ENCODE measurements around the gene PAOX. TPM values are rescaled to one million over a fixed set of nuclear protein-coding genes. Genes with fewer than 3 reads are reported as not detected.
A peak's percentile ranks its signal among the peaks of the same experiment; 100 is the strongest.
"Not testable (repeated sequence)": the region's sequence is repeated elsewhere in the genome, so short reads cannot be mapped to it uniquely, and the experiment has no call there.

PAOX gene
- total RNA-seq, 3 donors from 2014 or later: 7.5 to 9.3 (median 8.3) TPM

DNA sequence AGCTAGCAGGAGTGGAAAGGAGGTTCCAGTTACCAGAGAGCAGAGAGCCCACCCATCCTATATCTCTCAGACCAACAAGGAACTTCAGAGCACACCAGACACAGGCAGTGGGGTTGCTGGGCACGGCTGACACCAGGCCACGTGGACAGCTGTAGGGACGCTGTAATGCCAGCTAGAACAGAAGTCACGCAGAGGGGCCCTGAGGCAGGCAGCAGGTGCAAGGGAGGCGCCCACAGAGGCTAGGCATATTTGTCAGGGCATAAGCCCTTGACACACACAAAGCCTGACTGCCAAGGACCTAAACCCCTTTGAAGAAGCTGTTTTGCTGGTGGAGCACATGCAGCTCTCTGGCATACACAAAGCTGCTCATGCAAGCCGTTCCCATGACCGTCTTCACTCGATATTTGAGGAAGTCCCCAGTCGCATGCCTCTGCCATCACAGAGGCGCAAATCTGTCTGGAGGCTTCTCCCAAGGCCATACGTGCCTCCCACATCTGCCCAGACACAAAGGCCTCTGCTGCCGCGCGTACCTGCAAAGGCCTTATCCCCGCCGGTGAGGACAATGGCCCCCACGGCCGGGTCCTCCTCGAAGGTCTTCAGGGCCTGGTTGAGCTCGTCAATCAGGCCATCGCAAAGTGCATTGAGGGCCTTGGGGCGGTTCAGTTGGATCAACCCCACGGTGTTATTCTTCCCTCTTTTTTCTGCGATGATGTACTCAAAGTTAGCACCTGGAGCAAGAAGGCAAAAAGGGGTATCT is 8.9 kb upstream of the PAOX start:
- DNase-seq (peak in 1 of 3 donors; percentile 48), ATAC-seq (no peak)
- peaks cover 9% of the 10 kb centered on the region for H3K4me1 ChIP-seq (ENCODE audit: low read depth)
- no peaks in the 10 kb centered on the region for H3K9me3 ChIP-seq
- TF ChIP-seq, protein P1, sequence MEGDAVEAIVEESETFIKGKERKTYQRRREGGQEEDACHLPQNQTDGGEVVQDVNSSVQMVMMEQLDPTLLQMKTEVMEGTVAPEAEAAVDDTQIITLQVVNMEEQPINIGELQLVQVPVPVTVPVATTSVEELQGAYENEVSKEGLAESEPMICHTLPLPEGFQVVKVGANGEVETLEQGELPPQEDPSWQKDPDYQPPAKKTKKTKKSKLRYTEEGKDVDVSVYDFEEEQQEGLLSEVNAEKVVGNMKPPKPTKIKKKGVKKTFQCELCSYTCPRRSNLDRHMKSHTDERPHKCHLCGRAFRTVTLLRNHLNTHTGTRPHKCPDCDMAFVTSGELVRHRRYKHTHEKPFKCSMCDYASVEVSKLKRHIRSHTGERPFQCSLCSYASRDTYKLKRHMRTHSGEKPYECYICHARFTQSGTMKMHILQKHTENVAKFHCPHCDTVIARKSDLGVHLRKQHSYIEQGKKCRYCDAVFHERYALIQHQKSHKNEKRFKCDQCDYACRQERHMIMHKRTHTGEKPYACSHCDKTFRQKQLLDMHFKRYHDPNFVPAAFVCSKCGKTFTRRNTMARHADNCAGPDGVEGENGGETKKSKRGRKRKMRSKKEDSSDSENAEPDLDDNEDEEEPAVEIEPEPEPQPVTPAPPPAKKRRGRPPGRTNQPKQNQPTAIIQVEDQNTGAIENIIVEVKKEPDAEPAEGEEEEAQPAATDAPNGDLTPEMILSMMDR (IDR thresholded peaks at IDR 0.05): no peak
- peaks cover 5% of the 10 kb centered on the region for H3K36me3 ChIP-seq (ENCODE audit: low read depth)
- no peak overlapping the region for H3K4me3 ChIP-seq
- intact Hi-C loops (cut with DNase I, micrococcal nuclease): no loop called here

DNA sequence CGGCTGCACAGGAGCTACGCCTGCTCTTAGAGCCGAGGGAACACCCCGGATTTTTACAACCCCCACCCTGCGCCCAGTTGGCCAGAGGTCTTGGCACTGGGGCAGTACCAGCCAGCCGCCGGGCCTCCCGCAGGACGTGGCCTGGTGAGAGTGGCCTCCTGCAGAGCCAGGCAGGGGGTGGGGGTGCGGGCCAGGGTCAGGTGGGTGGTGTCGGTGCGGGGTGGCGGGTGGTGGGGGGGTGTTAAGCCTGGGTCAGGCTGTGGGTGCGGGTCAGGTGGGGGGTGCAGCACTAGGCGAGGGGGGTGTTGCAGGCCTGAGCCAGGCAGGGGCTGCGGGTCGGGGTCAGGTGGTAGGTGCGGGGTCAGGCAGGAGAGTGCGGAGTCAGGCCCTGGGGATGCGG is 6.6 kb upstream of the PAOX start:
- DNase-seq (peak; percentile 56 to 78 (median 76)), ATAC-seq (peak; percentile 37)
- Histone ChIP-seq H3K4me3 (no peak overlapping the region), H3K36me3 (ENCODE audit: low read depth) (peaks cover 5% of the 10 kb centered on the region), H3K9me3 (no peaks in the 10 kb centered on the region), H3K4me1 (ENCODE audit: low read depth) (peaks cover 6% of the 10 kb centered on the region)
- intact Hi-C loops (cut with DNase I, micrococcal nuclease): no loop called here
- TF ChIP-seq, protein P1 (IDR thresholded peaks at IDR 0.05): no peak

DNA sequence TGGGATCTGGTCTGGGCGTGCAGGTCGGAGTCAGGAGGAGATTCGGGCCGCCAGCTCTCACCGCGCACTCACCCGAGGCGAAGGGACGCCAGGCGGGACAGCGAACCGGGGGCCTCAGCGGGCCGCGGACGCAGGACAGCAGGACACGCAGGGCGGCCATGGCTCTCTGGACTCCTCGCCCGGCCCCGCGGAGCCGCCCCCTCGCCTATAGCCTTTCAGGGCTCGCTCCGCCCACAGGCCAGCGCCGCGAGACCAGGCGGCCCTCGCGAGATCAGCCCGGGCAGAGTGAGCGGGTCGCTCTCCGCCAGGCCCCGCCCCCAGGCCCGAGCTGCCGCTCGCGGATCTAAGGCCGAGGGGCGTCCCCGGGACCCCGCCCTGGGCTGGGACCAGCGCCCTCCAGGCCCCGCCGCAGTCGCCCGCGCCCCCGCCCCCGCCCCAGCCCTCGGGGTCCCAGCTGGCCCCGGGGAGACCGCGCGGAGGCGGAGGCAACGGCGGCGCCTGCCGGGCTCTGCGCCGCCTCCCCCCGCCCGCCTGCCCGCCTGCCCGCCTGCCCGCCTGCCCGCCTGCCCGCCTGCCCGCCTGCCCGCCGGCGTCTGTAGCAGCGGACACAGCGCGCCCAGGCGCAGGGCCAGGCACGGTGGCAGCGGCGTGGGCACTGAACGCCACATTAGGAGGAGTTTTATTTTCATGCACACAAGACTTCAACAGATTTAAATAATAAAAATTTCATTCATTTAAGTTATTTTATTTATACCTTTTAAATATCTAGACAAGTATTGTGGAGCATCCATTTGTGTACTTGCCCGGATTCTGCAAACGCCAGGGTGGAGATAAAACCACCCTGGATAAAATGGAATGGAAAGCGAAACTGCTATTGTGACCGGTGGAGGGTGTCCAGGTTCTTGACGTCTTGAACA is 5.6 kb upstream of the PAOX start, which contains the start of gene ECHS1:
Gene ECHS1 (minus strand): TSS at position 181 of the 917 bp plus-strand sequence. CDS start 21 bp downstream, at position 160.
- peak; percentile 97 to 99 (median 97) for DNase-seq
- intact Hi-C loops (cut with DNase I, micrococcal nuclease): no loop called here

DNA sequence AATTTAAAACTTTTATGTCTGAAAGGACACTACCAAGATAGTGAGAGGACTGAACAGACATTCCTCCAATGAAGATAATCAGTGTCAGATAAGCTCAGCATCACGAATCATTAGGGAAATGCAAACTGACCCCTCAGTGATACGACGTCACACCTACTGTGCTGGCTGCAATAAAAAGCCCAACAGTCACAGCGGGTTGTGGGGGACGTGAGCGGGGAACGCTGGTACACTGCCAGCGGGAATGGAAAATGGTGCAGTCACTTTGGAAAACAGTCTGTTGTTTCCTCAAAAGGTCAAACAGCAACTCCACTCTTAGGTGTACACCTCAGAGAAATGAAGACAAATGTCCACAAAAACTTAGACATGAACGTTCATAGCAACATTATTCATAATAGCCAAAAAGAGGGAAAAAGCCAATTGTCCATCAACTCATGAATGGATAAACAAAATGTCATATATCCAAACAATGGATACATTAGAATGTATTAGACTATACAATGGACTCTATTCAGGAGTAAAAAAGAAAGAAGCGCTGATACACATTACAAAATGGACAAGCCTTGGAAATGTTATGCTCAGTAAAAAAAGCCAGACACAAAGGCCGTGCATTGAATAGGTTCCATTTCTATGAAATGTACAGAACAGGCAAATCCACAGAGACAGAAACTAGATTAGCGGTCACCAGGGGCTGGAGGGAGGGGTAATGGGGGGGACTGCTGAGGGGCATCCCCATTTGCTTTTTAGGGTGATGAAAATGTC is 3.5 kb upstream of the PAOX start:
- DNase-seq (no peak), ATAC-seq (no peak)
- Histone ChIP-seq H3K36me3 (ENCODE audit: low read depth) (no peaks in the 10 kb centered on the region), H3K9me3 (no peaks in the 10 kb centered on the region), H3K4me3 (no peak overlapping the region), H3K4me1 (ENCODE audit: low read depth) (peaks cover 17% of the 10 kb centered on the region)
- TF ChIP-seq, protein P1 (IDR thresholded peaks at IDR 0.05): no peak
- intact Hi-C loops (cut with DNase I, micrococcal nuclease): no loop called here

More for the DNA sequence above, 5.6 kb upstream of the PAOX start, which contains the start of gene ECHS1:
- Histone ChIP-seq H3K4me1 (ENCODE audit: low read depth) (peaks cover 11% of the 10 kb centered on the region), H3K4me3 (peak within 1 kb of the TSS; percentile 74), H3K9me3 (no peaks in the 10 kb centered on the region), H3K36me3 (ENCODE audit: low read depth) (peaks cover 5% of the 10 kb centered on the region)
- peak; percentile 98 for ATAC-seq
- TF ChIP-seq, protein P1 (IDR thresholded peaks at IDR 0.05): no peak

DNA sequence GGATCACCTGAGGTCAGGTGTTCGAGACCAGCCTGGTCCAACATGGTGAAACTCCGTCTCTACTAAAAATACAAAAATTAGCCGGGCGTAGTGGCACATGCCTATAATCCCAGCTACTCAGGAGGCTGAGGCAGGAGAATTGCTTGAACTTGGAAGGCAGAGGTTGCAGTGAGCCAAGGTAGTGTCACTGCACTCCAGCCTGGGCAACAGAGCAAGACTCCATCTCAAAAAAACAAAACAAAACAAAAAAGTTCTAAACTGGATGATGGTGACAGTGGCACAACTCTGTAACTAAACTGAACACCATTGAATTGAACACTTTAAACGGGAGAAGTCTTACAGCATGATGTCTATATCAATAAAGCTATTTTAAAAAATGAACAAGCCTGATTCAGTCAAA is 2.9 kb upstream of the PAOX start:
- H3K9me3 ChIP-seq; H3K4me3 ChIP-seq; intact Hi-C loops (cut with DNase I, micrococcal nuclease); ATAC-seq; DNase-seq; H3K36me3 ChIP-seq (ENCODE audit: low read depth): not testable (repeated sequence)
- peaks cover 17% of the 10 kb centered on the region for H3K4me1 ChIP-seq (ENCODE audit: low read depth)
